WERI-Rb-1 (cell line): ENCODE data around the gene JMY.

Experiments used
- DNase-seq: peaks from one replicate; pipeline ENCODE4 v3.0.0-alpha.2; 2020
- H3K27ac ChIP-seq: fragments of 250-450 bp; sonication (Bioruptor Pico); 2 replicates; pipeline ENCODE4 v1.5.1; 2020; ENCODE audit warnings: mild to moderate bottlenecking, moderate library complexity
- H3K27me3 ChIP-seq: fragments of 250-450 bp; sonication (Bioruptor Pico); 2 replicates; pipeline ENCODE4 v1.5.1; 2021; ENCODE audit warnings: mild to moderate bottlenecking, low read depth, moderate library complexity; ENCODE audit not compliant: insufficient read depth, severe bottlenecking
- H3K36me3 ChIP-seq: fragments of 250-450 bp; sonication (Bioruptor Pico); 2 replicates; pipeline ENCODE4 v1.5.1; 2020; ENCODE audit warnings: mild to moderate bottlenecking, moderate library complexity
- H3K4me3 ChIP-seq: 2 replicates; pipeline ENCODE4 v1.5.1; 2011; ENCODE audit warnings: low read depth, mild to moderate bottlenecking, control low read depth, low read length
- H3K9me3 ChIP-seq: fragments of 250-450 bp; sonication (Bioruptor Pico); 2 replicates; pipeline ENCODE4 v1.5.1; 2021; ENCODE audit warnings: mild to moderate bottlenecking, moderate library complexity; ENCODE audit not compliant: severe bottlenecking
- CTCF ChIP-seq: IDR thresholded peaks from 2 replicates; pipeline ENCODE4 v1.5.1; 2011; ENCODE audit warnings: low read depth, mild to moderate bottlenecking, control low read depth, inconsistent platforms, low read length

JMY gene

GRCh38 chr5:79193643-79194042 is 42.3 kb upstream of the JMY start:
- no peak for DNase-seq

GRCh38 chr5:79200573-79201183 is 35.3 kb upstream of the JMY start:
- H3K9me3 ChIP-seq = no peaks in the 10 kb centered on the region
- TF ChIP-seq CTCF = peak; percentile 41; the same call in 1 of the 2 replicates
- H3K4me3 ChIP-seq = no peak overlapping the region
- H3K27ac ChIP-seq = 0 out of 2 replicates have a peak overlapping the region, but pooled peaks have one; percentile 46
- H3K27me3 ChIP-seq = no peaks in the 10 kb centered on the region
- DNase-seq = peak; percentile 32
- no peaks in the 10 kb centered on the region; the same call in 1 of the 2 replicates for H3K36me3 ChIP-seq

More at GRCh38 chr5:79193643-79194042, 42.3 kb upstream of the JMY start:
- Histone ChIP-seq H3K36me3 (no peaks in the 10 kb centered on the region), H3K27me3 (no peaks in the 10 kb centered on the region), H3K27ac (no peak overlapping the region), H3K9me3 (no peaks in the 10 kb centered on the region), H3K4me3 (no peak overlapping the region)
- no peak for TF ChIP-seq CTCF

- Histone ChIP-seq H3K4me3 (peak overlapping the region; percentile 9; the same call in 1 of the 2 replicates), H3K27ac (peak overlapping the region; percentile 80), H3K27me3 (no peaks in the 10 kb centered on the region), H3K9me3 (no peaks in the 10 kb centered on the region), H3K36me3 (no peaks in the 10 kb centered on the region; the same call in 1 of the 2 replicates)
- TF ChIP-seq CTCF = no peak
- peak; percentile 67 for DNase-seq
These were observed 34.7 kb upstream of the JMY start for GRCh38 chr5:79201206-79201605.

GRCh38 chr5:79202076-79202475 is 33.9 kb upstream of the JMY start:
- Histone ChIP-seq H3K9me3 (no peaks in the 10 kb centered on the region), H3K4me3 (no peak overlapping the region), H3K36me3 (no peaks in the 10 kb centered on the region; the same call in 1 of the 2 replicates), H3K27me3 (no peaks in the 10 kb centered on the region), H3K27ac (peak overlapping the region; percentile 80)
- no peak for TF ChIP-seq CTCF
- no peak for DNase-seq

GRCh38 chr5:79205965-79206364 is 30.0 kb upstream of the JMY start:
- no peak overlapping the region for H3K27ac ChIP-seq
- DNase-seq = no peak
- no peak overlapping the region for H3K4me3 ChIP-seq
- TF ChIP-seq CTCF = no peak
- no peaks in the 10 kb centered on the region for H3K9me3 ChIP-seq
- no peaks in the 10 kb centered on the region for H3K27me3 ChIP-seq
- no peaks in the 10 kb centered on the region; the same call in 1 of the 2 replicates for H3K36me3 ChIP-seq

GRCh38 chr5:79206541-79206940 is 29.4 kb upstream of the JMY start:
- no peak overlapping the region for H3K27ac ChIP-seq
- no peak for TF ChIP-seq CTCF
- no peak overlapping the region for H3K4me3 ChIP-seq
- H3K27me3 ChIP-seq = no peaks in the 10 kb centered on the region
- H3K36me3 ChIP-seq = no peaks in the 10 kb centered on the region; the same call in 1 of the 2 replicates
- H3K9me3 ChIP-seq = no peaks in the 10 kb centered on the region
- no peak for DNase-seq
